OCI-LY3 (cell line): ENCODE data around the gene BRCA1.

Experiments
- CTCF ChIP-seq: fragments of 200-600, 300-600 bp; sonication (generic); IDR thresholded peaks from 2 replicates; pipeline ENCODE4 v1.5.1; 2014; ENCODE audit warnings: antibody characterized with exemption, low read length, low read depth
- EZH2phosphoT487 ChIP-seq: fragments of 200-600 bp; shearing (Covaris generic); IDR thresholded peaks from 2 replicates; pipeline ENCODE4 v1.6.1; 2018; ENCODE audit warnings: antibody characterized with exemption, mixed run types, low read depth

GRCh38 chr17:43027091-43028032 lies 97.8 kb downstream of the BRCA1 start:
- TF ChIP-seq CTCF (no peak), EZH2phosphoT487 (no peak)
